Measurements from ENCODE around the gene ROR1.

DNA sequence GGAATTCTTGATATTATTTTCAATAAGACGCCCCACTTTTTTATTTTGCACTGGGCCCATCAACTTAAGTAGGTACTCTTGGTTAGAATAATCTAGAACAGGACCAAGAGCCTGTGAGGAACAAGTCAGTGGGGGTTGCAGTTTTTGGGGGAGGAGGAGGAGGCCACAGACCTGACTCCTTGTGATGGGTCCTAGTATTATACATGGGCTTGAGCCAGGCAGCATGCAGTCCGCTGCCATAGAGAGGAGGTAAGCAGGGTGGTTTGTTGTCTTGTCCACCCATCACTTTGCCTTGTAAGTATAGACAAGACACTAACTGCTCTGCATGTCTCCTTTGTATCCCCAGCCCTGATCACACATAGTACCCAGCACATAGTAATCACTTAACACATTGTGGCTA is 24.5 kb downstream of the ROR1 start:
- TF ChIP-seq, protein P1, sequence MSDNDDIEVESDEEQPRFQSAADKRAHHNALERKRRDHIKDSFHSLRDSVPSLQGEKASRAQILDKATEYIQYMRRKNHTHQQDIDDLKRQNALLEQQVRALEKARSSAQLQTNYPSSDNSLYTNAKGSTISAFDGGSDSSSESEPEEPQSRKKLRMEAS (IDR thresholded peaks at IDR 0.05; ENCODE audit: low read depth) = no peak
- TF ChIP-seq EZH2phosphoT487 (IDR thresholded peaks at IDR 0.05; ENCODE audit: borderline replicate concordance, low read depth) = no peak
- TF ChIP-seq, protein P2, sequence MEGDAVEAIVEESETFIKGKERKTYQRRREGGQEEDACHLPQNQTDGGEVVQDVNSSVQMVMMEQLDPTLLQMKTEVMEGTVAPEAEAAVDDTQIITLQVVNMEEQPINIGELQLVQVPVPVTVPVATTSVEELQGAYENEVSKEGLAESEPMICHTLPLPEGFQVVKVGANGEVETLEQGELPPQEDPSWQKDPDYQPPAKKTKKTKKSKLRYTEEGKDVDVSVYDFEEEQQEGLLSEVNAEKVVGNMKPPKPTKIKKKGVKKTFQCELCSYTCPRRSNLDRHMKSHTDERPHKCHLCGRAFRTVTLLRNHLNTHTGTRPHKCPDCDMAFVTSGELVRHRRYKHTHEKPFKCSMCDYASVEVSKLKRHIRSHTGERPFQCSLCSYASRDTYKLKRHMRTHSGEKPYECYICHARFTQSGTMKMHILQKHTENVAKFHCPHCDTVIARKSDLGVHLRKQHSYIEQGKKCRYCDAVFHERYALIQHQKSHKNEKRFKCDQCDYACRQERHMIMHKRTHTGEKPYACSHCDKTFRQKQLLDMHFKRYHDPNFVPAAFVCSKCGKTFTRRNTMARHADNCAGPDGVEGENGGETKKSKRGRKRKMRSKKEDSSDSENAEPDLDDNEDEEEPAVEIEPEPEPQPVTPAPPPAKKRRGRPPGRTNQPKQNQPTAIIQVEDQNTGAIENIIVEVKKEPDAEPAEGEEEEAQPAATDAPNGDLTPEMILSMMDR (IDR thresholded peaks at IDR 0.05) = no peak
